Loucy (cell line): ENCODE data around the gene UBE2G2.

Experiments used
- H2AFZ ChIP-seq: fragments of 200-600 bp; sonication (generic); 2 replicates; pipeline ENCODE4 v1.6.0; 2016; ENCODE audit warnings: antibody characterized with exemption, mild to moderate bottlenecking, low read length, moderate library complexity
- H3F3A ChIP-seq: fragments of 200-600 bp; 2 replicates; pipeline ENCODE4 v1.6.0; 2016; ENCODE audit warnings: antibody characterized with exemption, low read depth, mild to moderate bottlenecking
- H3K27me3 ChIP-seq: fragments of 200-600 bp; sonication (generic); 2 replicates; pipeline ENCODE4 v1.6.1; 2014; ENCODE audit warnings: low read length, mild to moderate bottlenecking; ENCODE audit not compliant: insufficient read depth, poor library complexity, severe bottlenecking
- H3K36me3 ChIP-seq: fragments of 200-600 bp; sonication (generic); 2 replicates; pipeline ENCODE4 v1.6.1; 2016; ENCODE audit warnings: low read length; ENCODE audit not compliant: insufficient read depth
- H3K4me1 ChIP-seq: fragments of 200-600 bp; sonication (generic); 2 replicates; pipeline ENCODE4 v1.5.1; 2014; ENCODE audit warnings: low read length, mild to moderate bottlenecking; ENCODE audit not compliant: insufficient read depth, poor library complexity, severe bottlenecking
- H3K4me2 ChIP-seq: fragments of 200-600 bp; sonication (generic); 2 replicates; pipeline ENCODE4 v1.6.0; 2014; ENCODE audit warnings: antibody characterized with exemption, low read length, low read depth, mild to moderate bottlenecking; ENCODE audit not compliant: poor library complexity, severe bottlenecking
- H3K4me3 ChIP-seq: fragments of 200-600 bp; sonication (generic); 2 replicates; pipeline ENCODE4 v1.5.1; 2014; ENCODE audit warnings: low read length, mild to moderate bottlenecking, mixed read lengths; ENCODE audit not compliant: poor library complexity, severe bottlenecking
- H3K79me2 ChIP-seq: fragments of 200-600 bp; sonication (generic); 2 replicates; pipeline ENCODE4 v1.6.1; 2014; ENCODE audit warnings: low read length; ENCODE audit not compliant: insufficient read depth
- H3K9ac ChIP-seq: fragments of 200-600 bp; sonication (generic); 2 replicates; pipeline ENCODE4 v1.6.0; 2014; ENCODE audit warnings: mild to moderate bottlenecking, low read depth, low read length, moderate library complexity; ENCODE audit not compliant: poor library complexity, severe bottlenecking
- H3K9me2 ChIP-seq: fragments of 200-600 bp; sonication (generic); replicated peaks from 2 replicates; pipeline ENCODE4 v1.6.1; 2016; ENCODE audit warnings: low read depth, low read length, mixed read lengths
- H3K9me3 ChIP-seq: fragments of 200-600 bp; sonication (generic); 2 replicates; pipeline ENCODE4 v1.6.1; 2014; ENCODE audit warnings: mild to moderate bottlenecking, antibody characterized with exemption, low read length, low read depth; ENCODE audit not compliant: insufficient read depth
- H4K20me1 ChIP-seq: fragments of 200-600 bp; sonication (generic); 2 replicates; pipeline ENCODE4 v1.6.0; 2014; ENCODE audit warnings: antibody characterized with exemption, low read length, mild to moderate bottlenecking; ENCODE audit not compliant: insufficient read depth, poor library complexity, severe bottlenecking
- CTCF ChIP-seq: fragments of 200-600 bp; sonication (generic); conservative IDR thresholded peaks from 2 replicates; pipeline ENCODE4 v1.5.1; 2014; ENCODE audit warnings: mild to moderate bottlenecking, antibody characterized with exemption, low read length
- EZH2phosphoT487 ChIP-seq: fragments of 200-600 bp; IDR thresholded peaks from 2 replicates; pipeline ENCODE4 v1.6.1; 2018; ENCODE audit warnings: antibody characterized with exemption, mild to moderate bottlenecking, moderate library complexity, borderline replicate concordance

UBE2G2 gene

GRCh38 chr21:44748621-44749020 lies 53.0 kb downstream of the UBE2G2 start:
- Histone ChIP-seq H3K4me2 (no peak overlapping the region), H3K27me3 (no peaks in the 10 kb centered on the region), H3K9me3 (no peaks in the 10 kb centered on the region), H3K36me3 (no peaks in the 10 kb centered on the region), H3F3A (no peaks in the 10 kb centered on the region), H3K4me3 (no peak overlapping the region), H3K9me2 (no peaks in the 10 kb centered on the region), H3K4me1 (no peaks in the 10 kb centered on the region), H3K79me2 (no peaks in the 10 kb centered on the region), H2AFZ (no peak overlapping the region), H3K9ac (no peak overlapping the region), H4K20me1 (no peaks in the 10 kb centered on the region)
- TF ChIP-seq EZH2phosphoT487 = no peak
- no peak for TF ChIP-seq CTCF

GRCh38 chr21:44742418-44743153 lies 59.0 kb downstream of the UBE2G2 start:
- Histone ChIP-seq H3K4me2 (no peak overlapping the region), H2AFZ (no peak overlapping the region), H3K4me3 (no peak overlapping the region), H3K79me2 (no peaks in the 10 kb centered on the region), H3F3A (no peaks in the 10 kb centered on the region), H3K9me3 (peaks cover 14% of the 10 kb centered on the region; the same call in 1 of the 2 replicates), H3K4me1 (no peaks in the 10 kb centered on the region), H3K36me3 (no peaks in the 10 kb centered on the region), H3K9me2 (no peaks in the 10 kb centered on the region), H3K27me3 (no peaks in the 10 kb centered on the region), H4K20me1 (no peaks in the 10 kb centered on the region), H3K9ac (no peak overlapping the region)
- TF ChIP-seq CTCF (peak; percentile 55), EZH2phosphoT487 (no peak)

GRCh38 chr21:44741921-44742320 lies 59.7 kb downstream of the UBE2G2 start:
- H3K4me1 ChIP-seq = no peaks in the 10 kb centered on the region
- H3K9ac ChIP-seq = no peak overlapping the region
- H3K4me3 ChIP-seq = no peak overlapping the region
- no peak for TF ChIP-seq EZH2phosphoT487
- TF ChIP-seq CTCF = no peak
- no peaks in the 10 kb centered on the region for H3F3A ChIP-seq
- peaks cover 19% of the 10 kb centered on the region; the same call in 1 of the 2 replicates for H3K9me3 ChIP-seq
- no peak overlapping the region for H3K4me2 ChIP-seq
- H3K9me2 ChIP-seq = no peaks in the 10 kb centered on the region
- no peak overlapping the region for H2AFZ ChIP-seq
- H4K20me1 ChIP-seq = no peaks in the 10 kb centered on the region
- H3K79me2 ChIP-seq = no peaks in the 10 kb centered on the region
- no peaks in the 10 kb centered on the region for H3K27me3 ChIP-seq
- H3K36me3 ChIP-seq = no peaks in the 10 kb centered on the region
